Measurements from ENCODE around the gene SHKBP1. TPM values are rescaled to one million over a fixed set of nuclear protein-coding genes. Genes with fewer than 3 reads are reported as not detected.

SHKBP1 gene
- total RNA-seq, 1 donor from 2014 or later, result 56.3 TPM

DNA sequence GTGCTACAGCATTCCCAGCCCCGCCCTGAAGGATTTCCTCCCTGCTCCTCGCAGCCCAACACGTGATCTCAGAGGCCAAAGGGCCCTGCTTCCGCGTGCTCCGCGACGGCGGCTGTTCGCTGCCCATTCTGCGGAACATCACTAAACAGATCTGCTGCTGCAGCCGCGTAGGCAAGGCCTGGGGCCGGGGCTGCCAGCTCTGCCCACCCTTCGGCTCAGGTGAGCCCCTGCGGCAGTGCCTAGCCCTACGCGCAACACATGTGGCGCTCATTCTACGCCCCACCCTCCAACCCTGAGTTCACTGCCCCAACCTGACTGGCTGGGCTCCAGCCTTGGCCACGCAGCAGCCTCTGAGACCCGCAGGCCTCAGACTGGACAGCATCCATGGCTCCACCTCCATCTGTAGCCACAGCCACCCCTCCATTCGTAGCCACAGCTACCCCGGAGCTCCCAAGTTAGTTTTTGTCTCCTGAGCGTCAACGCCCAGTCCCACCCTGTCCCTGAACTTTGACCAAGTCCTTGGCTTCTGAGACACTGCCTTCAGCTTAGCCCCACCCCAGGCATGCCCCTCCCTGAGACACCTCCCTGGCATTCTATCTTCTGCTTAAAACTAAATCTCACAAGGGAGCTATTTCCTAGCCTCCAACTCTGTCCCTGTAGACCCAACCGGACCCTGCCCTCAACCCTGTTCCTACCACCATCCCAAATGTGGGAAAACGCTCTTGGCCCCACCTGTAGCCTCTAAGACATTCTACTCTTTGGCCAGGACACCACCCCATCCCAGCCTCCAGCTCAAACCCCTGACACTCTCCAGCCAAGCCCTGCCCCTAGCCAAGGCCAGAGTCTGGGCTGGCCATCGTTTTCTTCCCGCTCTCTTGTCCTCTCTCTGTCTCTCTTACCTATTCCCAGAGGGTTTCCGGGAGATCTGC, 30.9 kb downstream of the SHKBP1 start:
- Histone ChIP-seq H3K9ac (ENCODE audit: low read length) (no peak overlapping the region), H3K36me3 (ENCODE audit: insufficient read depth, low read length) (no peaks in the 10 kb centered on the region), H3K27ac (ENCODE audit: low read depth, low read length) (no peak overlapping the region), H3K27me3 (ENCODE audit: insufficient read depth, low read length) (no peaks in the 10 kb centered on the region), H3K4me1 (ENCODE audit: insufficient read depth, low read length) (peaks cover 47% of the 10 kb centered on the region), H4K20me1 (ENCODE audit: insufficient read depth, low read length) (no peaks in the 10 kb centered on the region), H3K79me2 (ENCODE audit: insufficient read depth, low read length) (no peaks in the 10 kb centered on the region), H3K4me3 (ENCODE audit: insufficient read depth, low read depth, low read length) (no peak overlapping the region), H3K9me3 (ENCODE audit: insufficient read depth, low read depth, low read length) (no peaks in the 10 kb centered on the region), H2AFZ (ENCODE audit: low read depth, low read length) (no peak overlapping the region), H3K4me2 (ENCODE audit: low read length) (no peak overlapping the region)
- DNase-seq (ENCODE audit: low read depth) (no peak), FAIRE-seq (no peak)
- peak overlapping the region; percentile 54 for H3K4me3 Mint-ChIP-seq (ENCODE audit: unreplicated experiment)
- H3K36me3 Mint-ChIP-seq (ENCODE audit: low read depth, unreplicated experiment), result no peaks in the 10 kb centered on the region
- no peaks in the 10 kb centered on the region for H3K9me3 Mint-ChIP-seq (ENCODE audit: unreplicated experiment)
- peaks cover 12% of the 10 kb centered on the region for H3K4me1 Mint-ChIP-seq (ENCODE audit: low read depth, unreplicated experiment)
- TF ChIP-seq EZH2 (IDR thresholded peaks at IDR 0.05; ENCODE audit: insufficient read depth, low read length), result no peak
- TF ChIP-seq, protein P1, sequence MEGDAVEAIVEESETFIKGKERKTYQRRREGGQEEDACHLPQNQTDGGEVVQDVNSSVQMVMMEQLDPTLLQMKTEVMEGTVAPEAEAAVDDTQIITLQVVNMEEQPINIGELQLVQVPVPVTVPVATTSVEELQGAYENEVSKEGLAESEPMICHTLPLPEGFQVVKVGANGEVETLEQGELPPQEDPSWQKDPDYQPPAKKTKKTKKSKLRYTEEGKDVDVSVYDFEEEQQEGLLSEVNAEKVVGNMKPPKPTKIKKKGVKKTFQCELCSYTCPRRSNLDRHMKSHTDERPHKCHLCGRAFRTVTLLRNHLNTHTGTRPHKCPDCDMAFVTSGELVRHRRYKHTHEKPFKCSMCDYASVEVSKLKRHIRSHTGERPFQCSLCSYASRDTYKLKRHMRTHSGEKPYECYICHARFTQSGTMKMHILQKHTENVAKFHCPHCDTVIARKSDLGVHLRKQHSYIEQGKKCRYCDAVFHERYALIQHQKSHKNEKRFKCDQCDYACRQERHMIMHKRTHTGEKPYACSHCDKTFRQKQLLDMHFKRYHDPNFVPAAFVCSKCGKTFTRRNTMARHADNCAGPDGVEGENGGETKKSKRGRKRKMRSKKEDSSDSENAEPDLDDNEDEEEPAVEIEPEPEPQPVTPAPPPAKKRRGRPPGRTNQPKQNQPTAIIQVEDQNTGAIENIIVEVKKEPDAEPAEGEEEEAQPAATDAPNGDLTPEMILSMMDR (IDR thresholded peaks at IDR 0.05; ENCODE audit: insufficient read depth, low read depth, low read length), result no peak
- H3K27ac Mint-ChIP-seq (ENCODE audit: unreplicated experiment), result no peak overlapping the region
- peaks cover 44% of the 10 kb centered on the region for H3K27me3 Mint-ChIP-seq (ENCODE audit: low read depth, unreplicated experiment)

DNA sequence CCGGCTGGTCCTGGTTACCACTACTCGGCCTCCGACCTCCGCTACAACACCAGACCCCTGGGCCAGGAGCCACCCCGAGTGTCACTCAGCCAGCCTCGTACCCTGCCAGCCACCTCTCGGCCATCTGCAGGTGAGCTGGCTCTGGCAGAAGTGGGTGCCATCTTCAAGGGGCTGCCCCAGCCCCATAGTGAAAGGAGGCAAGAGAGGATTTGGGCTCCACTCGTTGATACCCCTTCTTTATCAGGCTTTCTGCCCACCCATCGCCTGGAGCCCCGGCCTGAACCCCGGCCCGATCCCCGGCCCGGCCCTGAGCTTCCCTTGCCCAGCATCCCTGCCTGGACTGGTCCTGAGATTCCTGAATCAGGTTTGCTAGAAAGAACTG, 31.6 kb downstream of the SHKBP1 start:
- no peak for TF ChIP-seq EZH2 (IDR thresholded peaks at IDR 0.05; ENCODE audit: insufficient read depth, low read length)
- TF ChIP-seq, protein P1 (IDR thresholded peaks at IDR 0.05; ENCODE audit: insufficient read depth, low read depth, low read length), result no peak
- Histone ChIP-seq H3K27me3 (ENCODE audit: insufficient read depth, low read length) (no peaks in the 10 kb centered on the region), H3K4me2 (ENCODE audit: low read length) (no peak overlapping the region), H4K20me1 (ENCODE audit: insufficient read depth, low read length) (no peaks in the 10 kb centered on the region), H3K36me3 (ENCODE audit: insufficient read depth, low read length) (no peaks in the 10 kb centered on the region), H3K9me3 (ENCODE audit: insufficient read depth, low read depth, low read length) (no peaks in the 10 kb centered on the region), H2AFZ (ENCODE audit: low read depth, low read length) (no peak overlapping the region), H3K79me2 (ENCODE audit: insufficient read depth, low read length) (no peaks in the 10 kb centered on the region), H3K27ac (ENCODE audit: low read depth, low read length) (no peak overlapping the region), H3K9ac (ENCODE audit: low read length) (no peak overlapping the region), H3K4me3 (ENCODE audit: insufficient read depth, low read depth, low read length) (no peak overlapping the region), H3K4me1 (ENCODE audit: insufficient read depth, low read length) (peaks cover 42% of the 10 kb centered on the region)
- Mint-ChIP-seq H3K36me3 (ENCODE audit: low read depth, unreplicated experiment) (no peaks in the 10 kb centered on the region), H3K4me3 (ENCODE audit: unreplicated experiment) (peak overlapping the region; percentile 54), H3K27ac (ENCODE audit: unreplicated experiment) (no peak overlapping the region), H3K27me3 (ENCODE audit: low read depth, unreplicated experiment) (peaks cover 47% of the 10 kb centered on the region), H3K9me3 (ENCODE audit: unreplicated experiment) (no peaks in the 10 kb centered on the region), H3K4me1 (ENCODE audit: low read depth, unreplicated experiment) (peaks cover 9% of the 10 kb centered on the region)
- FAIRE-seq (no peak), DNase-seq (ENCODE audit: low read depth) (no peak)

DNA sequence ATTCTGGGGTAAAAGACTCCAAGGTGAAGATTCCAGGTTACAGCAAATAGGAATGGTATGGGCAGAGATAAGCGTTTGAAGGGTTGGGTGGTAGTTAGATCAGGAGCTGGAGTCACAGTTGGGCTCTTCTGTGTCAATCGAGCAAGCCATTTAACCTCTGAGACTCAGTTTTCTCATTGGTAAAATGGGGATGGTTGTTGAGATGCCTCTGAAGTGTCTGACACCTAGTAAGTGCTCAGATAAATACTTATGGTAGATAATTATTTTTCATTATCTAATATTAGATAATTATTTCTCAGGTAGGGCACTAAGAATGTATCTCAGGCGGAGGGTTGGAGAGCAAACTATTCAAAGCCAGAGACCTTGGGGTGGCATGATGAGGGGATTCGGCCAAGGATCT, 32.3 kb downstream of the SHKBP1 start:
- FAIRE-seq (no peak), DNase-seq (ENCODE audit: low read depth) (no peak)
- Histone ChIP-seq H3K4me2 (ENCODE audit: low read length) (peak overlapping the region; percentile 84), H2AFZ (ENCODE audit: low read depth, low read length) (no peak overlapping the region), H3K27me3 (ENCODE audit: insufficient read depth, low read length) (no peaks in the 10 kb centered on the region), H4K20me1 (ENCODE audit: insufficient read depth, low read length) (no peaks in the 10 kb centered on the region), H3K4me3 (ENCODE audit: insufficient read depth, low read depth, low read length) (no peak overlapping the region), H3K9ac (ENCODE audit: low read length) (no peak overlapping the region), H3K79me2 (ENCODE audit: insufficient read depth, low read length) (no peaks in the 10 kb centered on the region), H3K27ac (ENCODE audit: low read depth, low read length) (no peak overlapping the region), H3K36me3 (ENCODE audit: insufficient read depth, low read length) (no peaks in the 10 kb centered on the region), H3K4me1 (ENCODE audit: insufficient read depth, low read length) (peaks cover 38% of the 10 kb centered on the region), H3K9me3 (ENCODE audit: insufficient read depth, low read depth, low read length) (no peaks in the 10 kb centered on the region)
- Mint-ChIP-seq H3K27ac (ENCODE audit: unreplicated experiment) (no peak overlapping the region), H3K27me3 (ENCODE audit: low read depth, unreplicated experiment) (peaks cover 49% of the 10 kb centered on the region), H3K4me3 (ENCODE audit: unreplicated experiment) (peak overlapping the region; percentile 77), H3K9me3 (ENCODE audit: unreplicated experiment) (no peaks in the 10 kb centered on the region), H3K4me1 (ENCODE audit: low read depth, unreplicated experiment) (peaks cover 9% of the 10 kb centered on the region), H3K36me3 (ENCODE audit: low read depth, unreplicated experiment) (no peaks in the 10 kb centered on the region)
- TF ChIP-seq, protein P1 (IDR thresholded peaks at IDR 0.05; ENCODE audit: insufficient read depth, low read depth, low read length), result no peak
- no peak for TF ChIP-seq EZH2 (IDR thresholded peaks at IDR 0.05; ENCODE audit: insufficient read depth, low read length)

Measured in astrocyte (in vitro differentiated cells and primary cell).